K562 (cell line): ENCODE results near the gene NT5DC1. TPM values are rescaled to one million over a fixed set of nuclear protein-coding genes. Genes with fewer than 3 reads are reported as not detected.

Experiments
- CHD1 ChIP-seq: fragments of 200-600 bp; sonication (generic); IDR thresholded peaks from one replicate; pipeline ENCODE4 v1.6.1; 2012; ENCODE audit warnings: mild to moderate bottlenecking, moderate library complexity, low read length, inconsistent platforms
- ESRRB ChIP-seq: fragments of 250-450 bp; sonication (Bioruptor Pico); IDR thresholded peaks from 2 replicates; pipeline ENCODE4 v1.5.0; 2020; ENCODE audit warnings: mild to moderate bottlenecking, moderate library complexity, borderline replicate concordance
- FOXK1 ChIP-seq: sonication (generic); formaldehyde crosslinking; IDR thresholded peaks from 2 replicates; pipeline ENCODE4 v1.8.0; 2022; ENCODE audit warnings: missing genetic modification reagents, mild to moderate bottlenecking, borderline replicate concordance
- HDAC8 ChIP-seq: fragments of 450-650 bp; IDR thresholded peaks from 2 replicates; pipeline ENCODE4 v1.6.1; 2016; ENCODE audit warnings: mild to moderate bottlenecking, missing genetic modification characterization, moderate library complexity, missing compliant biosample characterization
- HLTF ChIP-seq: fragments of 450-650 bp; IDR thresholded peaks from 2 replicates; pipeline ENCODE4 v1.6.1; 2016
- MYBL2 ChIP-seq, 2 experiments: fragments of 450-650 bp in 1 of 2; sonication (generic) in 1 of 2; formaldehyde crosslinking in 1 of 2; IDR thresholded peaks; 2 replicates each; pipeline versions ENCODE4 v1.6.1 to v1.8.1; 2017 to 2022; ENCODE audit warnings: borderline replicate concordance in 1 of 2, inconsistent platforms in 1 of 2, low read depth in 1 of 2, mild to moderate bottlenecking in 1 of 2, missing genetic modification reagents in 1 of 2, moderate library complexity in 1 of 2
- NRF1 ChIP-seq, 2 experiments: fragments of 450-650 bp; IDR thresholded peaks in 1 of 2; conservative IDR thresholded peaks in 1 of 2; 2 replicates each; pipeline ENCODE4 v1.6.1; 2014; ENCODE audit warnings: mild to moderate bottlenecking in 2 of 2
- OTX1 ChIP-seq: fragments of 450-650 bp; formaldehyde crosslinking; IDR thresholded peaks from 2 replicates; pipeline ENCODE4 v1.4.0; 2022; ENCODE audit warnings: mild to moderate bottlenecking
- ZBTB40 ChIP-seq, 2 experiments: fragments of 450-650 bp in 1 of 2; sonication (generic) in 1 of 2; formaldehyde crosslinking in 1 of 2; IDR thresholded peaks; 2 replicates each; pipeline versions ENCODE4 v1.7.1 to v1.9.0; 2016 to 2022; ENCODE audit warnings: inconsistent platforms in 1 of 2, mild to moderate bottlenecking in 1 of 2, missing genetic modification reagents in 1 of 2
- ZBTB7A ChIP-seq: IDR thresholded peaks from 2 replicates; pipeline ENCODE4 v1.6.1; 2011; ENCODE audit warnings: low read depth, mild to moderate bottlenecking, low read length, moderate library complexity, borderline replicate concordance; ENCODE audit not compliant: control insufficient read depth
- ZNF263 ChIP-seq: sonication (generic); formaldehyde crosslinking; IDR thresholded peaks from 2 replicates; pipeline ENCODE4 v1.8.0; 2022; ENCODE audit warnings: mild to moderate bottlenecking, missing genetic modification reagents, borderline replicate concordance
- polyA plus RNA-seq, 8 experiments: library from polyadenylated mRNA; depleted of rRNA in 4 of 8; stranded (reverse) in 5 of 8; unstranded in 3 of 8; fragments of >200 nt; fragmentation: Nextera tagmentation in 2 of 8; fragmentation: Illumina TruSeq in 1 of 8; extraction: Ambion mirVana in 2 of 8; extraction: Trizol in 1 of 8; gene quantifications; 2 replicates each; pipeline versions ENCODE4 v1.2.1 to v1.2.3, GENCODE V29; 2011 to 2014; ENCODE audit warnings: inconsistent platforms in 1 of 8, missing spikeins in 1 of 8
- total RNA-seq, 7 experiments: library from RNA; depleted of rRNA in 6 of 7; stranded (reverse); fragments of >200 nt in 6 of 7; fragmentation: Illumina TruSeq in 2 of 7; extraction: Trizol in 2 of 7; gene quantifications; 2 replicates each; pipeline versions ENCODE4 v1.2.1 to v1.2.3, GENCODE V29; 2011 to 2021; ENCODE audit warnings: low replicate concordance in 1 of 7
- TF ChIP-seq, protein P1 (sequence below): sonication (generic); formaldehyde crosslinking; IDR thresholded peaks from 2 replicates; pipeline ENCODE4 v1.8.0; 2022; ENCODE audit warnings: missing genetic modification reagents, mild to moderate bottlenecking, moderate library complexity, borderline replicate concordance

Gene NT5DC1
- total and polyA plus RNA-seq, 9 of the 15 experiments (the other 6 are each of a cell fraction or from before 2014, with no cell fraction given), result 4.9 to 28.5 (median 16.3) TPM

GRCh38 chr6:116101302-116101718 lies 657 bp downstream of the NT5DC1 start (continued):
- TF ChIP-seq HLTF (no peak), ESRRB (CRISPR knock-in tag) (no peak), FOXK1 (CRISPR knock-in tag) (no peak), CHD1 (no peak), ZBTB40 (IDR thresholded peaks at IDR 0.05) (0 out of 2 replicates have a peak, but pooled peaks have one; percentile 8), ZBTB40 (CRISPR knock-in tag; IDR thresholded peaks at IDR 0.05) (no peak), ZNF263 (CRISPR knock-in tag) (no peak), OTX1 (CRISPR knock-in tag) (0 out of 2 replicates have a peak, but pooled peaks have one; percentile 25), NRF1 (conservative IDR thresholded peaks at IDR 0.05 in 1 of 2, IDR thresholded peaks at IDR 0.05 in 1 of 2) (peak; percentile 0 to 76; a peak in 2 of 4 replicates), MYBL2 (IDR thresholded peaks at IDR 0.05; ENCODE audit: low read depth) (no peak), MYBL2 (CRISPR knock-in tag; IDR thresholded peaks at IDR 0.05; ENCODE audit: borderline replicate concordance) (no peak), HDAC8 (tag) (no peak), ZBTB7A (0 out of 2 replicates have a peak, but pooled peaks have one; percentile 14)
- TF ChIP-seq, protein P1, sequence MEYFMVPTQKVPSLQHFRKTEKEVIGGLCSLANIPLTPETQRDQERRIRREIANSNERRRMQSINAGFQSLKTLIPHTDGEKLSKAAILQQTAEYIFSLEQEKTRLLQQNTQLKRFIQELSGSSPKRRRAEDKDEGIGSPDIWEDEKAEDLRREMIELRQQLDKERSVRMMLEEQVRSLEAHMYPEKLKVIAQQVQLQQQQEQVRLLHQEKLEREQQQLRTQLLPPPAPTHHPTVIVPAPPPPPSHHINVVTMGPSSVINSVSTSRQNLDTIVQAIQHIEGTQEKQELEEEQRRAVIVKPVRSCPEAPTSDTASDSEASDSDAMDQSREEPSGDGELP, result peak; percentile 85
- TF ChIP-seq, all 486 proteins: peak for 8
